ENCODE measurements around the gene ST6GALNAC3.
A peak's percentile ranks its signal among the peaks of the same experiment; 100 is the strongest.
"Not testable (repeated sequence)": the region's sequence is repeated elsewhere in the genome, so short reads cannot be mapped to it uniquely, and the experiment has no call there.

ST6GALNAC3 gene

GRCh38 chr1:76074321-76075187 is at the start of gene ST6GALNAC3:
TSS of gene ST6GALNAC3 (plus strand) at chr1:76074746.
- DNase-seq (ENCODE audit: low read depth in 1 of 2, low spot score in 1 of 2): peak; percentile 50 to 63

- no peak for DNase-seq (ENCODE audit: low read depth in 1 of 2, low spot score in 1 of 2)
Observed at GRCh38 chr1:76027341-76027740, 47.2 kb upstream of the ST6GALNAC3 start.

GRCh38 chr1:76029331-76029730 is 45.2 kb upstream of the ST6GALNAC3 start:
- no peak for DNase-seq (ENCODE audit: low read depth in 1 of 2, low spot score in 1 of 2)

- no peak for DNase-seq (ENCODE audit: low read depth in 1 of 2, low spot score in 1 of 2)
Observed at GRCh38 chr1:76031496-76031895, 43.0 kb upstream of the ST6GALNAC3 start.

- no peak for DNase-seq (ENCODE audit: low read depth in 1 of 2, low spot score in 1 of 2)
Observed at GRCh38 chr1:76033800-76034475, 40.6 kb upstream of the ST6GALNAC3 start.

GRCh38 chr1:76035053-76035452 is 39.5 kb upstream of the ST6GALNAC3 start:
- DNase-seq (ENCODE audit: low read depth in 1 of 2, low spot score in 1 of 2): no peak

- no peak for DNase-seq (ENCODE audit: low read depth in 1 of 2, low spot score in 1 of 2)
Observed at GRCh38 chr1:76037324-76037723, 37.2 kb upstream of the ST6GALNAC3 start.

GRCh38 chr1:76038287-76039004 is 36.1 kb upstream of the ST6GALNAC3 start:
- DNase-seq (ENCODE audit: low read depth in 1 of 2, low spot score in 1 of 2): no peak

- DNase-seq (ENCODE audit: low read depth in 1 of 2, low spot score in 1 of 2): no peak
Observed at GRCh38 chr1:76046149-76046548, 28.4 kb upstream of the ST6GALNAC3 start.

GRCh38 chr1:76048219-76048618 is 26.3 kb upstream of the ST6GALNAC3 start:
- DNase-seq (ENCODE audit: low read depth in 1 of 2, low spot score in 1 of 2): no peak

GRCh38 chr1:76048926-76049325 is 25.6 kb upstream of the ST6GALNAC3 start:
- DNase-seq (ENCODE audit: low read depth in 1 of 2, low spot score in 1 of 2): no peak

GRCh38 chr1:76049498-76049897 is 25.0 kb upstream of the ST6GALNAC3 start:
- no peak for DNase-seq (ENCODE audit: low read depth in 1 of 2, low spot score in 1 of 2)

- DNase-seq (ENCODE audit: low read depth in 1 of 2, low spot score in 1 of 2): not testable (repeated sequence)
Observed at GRCh38 chr1:76050073-76050472, 24.5 kb upstream of the ST6GALNAC3 start.

- DNase-seq (ENCODE audit: low read depth in 1 of 2, low spot score in 1 of 2): no peak
Observed at GRCh38 chr1:76053021-76053420, 21.5 kb upstream of the ST6GALNAC3 start.

- no peak for DNase-seq (ENCODE audit: low read depth in 1 of 2, low spot score in 1 of 2)
Observed at GRCh38 chr1:76054359-76054758, 20.2 kb upstream of the ST6GALNAC3 start.

- no peak for DNase-seq (ENCODE audit: low read depth in 1 of 2, low spot score in 1 of 2)
Observed at GRCh38 chr1:76055987-76056386, 18.6 kb upstream of the ST6GALNAC3 start.

- DNase-seq (ENCODE audit: low read depth in 1 of 2, low spot score in 1 of 2): no peak
Observed at GRCh38 chr1:76059451-76059850, 15.1 kb upstream of the ST6GALNAC3 start.

- no peak for DNase-seq (ENCODE audit: low read depth in 1 of 2, low spot score in 1 of 2)
Observed at GRCh38 chr1:76065270-76065669, 9.3 kb upstream of the ST6GALNAC3 start.

GRCh38 chr1:76066394-76066793 is 8.2 kb upstream of the ST6GALNAC3 start:
- no peak for DNase-seq (ENCODE audit: low read depth in 1 of 2, low spot score in 1 of 2)

GRCh38 chr1:76068542-76068941 is 6.0 kb upstream of the ST6GALNAC3 start:
- DNase-seq (ENCODE audit: low read depth in 1 of 2, low spot score in 1 of 2): no peak

- DNase-seq (ENCODE audit: low read depth in 1 of 2, low spot score in 1 of 2): no peak
Observed at GRCh38 chr1:76068953-76069561, 5.5 kb upstream of the ST6GALNAC3 start.

All from activated CD4-positive, alpha-beta T cell treated with anti-CD3 and anti-CD28 coated beads, Interleukin-2, amount 50 U/mL, for 24 hours (primary cell).